CD14-positive monocyte (primary cell): ENCODE data around the gene TBXAS1. TPM values are rescaled to one million over a fixed set of nuclear protein-coding genes. Genes with fewer than 3 reads are reported as not detected.

ENCODE experiments used
- DNase-seq, 3 donors: peaks; one replicate each; pipeline ENCODE4 v3.0.0-alpha.2; 2011 to 2022
- H2AFZ ChIP-seq: 2 replicates; pipeline ENCODE4 v1.6.0; 2012; ENCODE audit warnings: mild to moderate bottlenecking, low read depth, low read length, inconsistent platforms; ENCODE audit not compliant: insufficient read depth, poor library complexity, severe bottlenecking
- H3K27ac ChIP-seq, 2 donors: 1 replicate in 1 of 2; 2 replicates in 1 of 2; pipeline ENCODE4 v1.5.1; 2012 to 2013; ENCODE audit warnings: low read length in 2 of 2, control low read depth in 1 of 2, inconsistent platforms in 1 of 2, low read depth in 1 of 2, mild to moderate bottlenecking in 1 of 2
- H3K27me3 ChIP-seq, 2 donors: one replicate each; pipeline versions ENCODE4 v1.6.0 to v1.6.1; 2011 to 2013; ENCODE audit warnings: low read length in 2 of 2; ENCODE audit not compliant: control insufficient read depth in 2 of 2, insufficient read depth in 2 of 2
- H3K36me3 ChIP-seq, 2 donors: replicated peaks in 1 of 2; 1 replicate in 1 of 2; 2 replicates in 1 of 2; pipeline versions ENCODE4 v1.5.1 to v1.6.1; 2012 to 2013; ENCODE audit warnings: low read length in 2 of 2, control low read depth in 1 of 2, inconsistent platforms in 1 of 2, mild to moderate bottlenecking in 1 of 2; ENCODE audit not compliant: insufficient read depth in 2 of 2, control insufficient read depth in 1 of 2
- H3K4me1 ChIP-seq, 2 donors: 1 replicate in 1 of 2; 2 replicates in 1 of 2; pipeline versions ENCODE4 v1.5.1 to v1.6.1; 2012 to 2013; ENCODE audit warnings: low read length in 2 of 2, control low read depth in 1 of 2, inconsistent platforms in 1 of 2, mild to moderate bottlenecking in 1 of 2, moderate library complexity in 1 of 2; ENCODE audit not compliant: insufficient read depth in 2 of 2, control insufficient read depth in 1 of 2
- H3K4me2 ChIP-seq: replicated peaks from 2 replicates; pipeline ENCODE3; 2012; ENCODE audit warnings: low read length, moderate library complexity, mild to moderate bottlenecking; ENCODE audit not compliant: poor library complexity, severe bottlenecking; ENCODE audit errors: extremely low read depth
- H3K4me3 ChIP-seq, 3 experiments: fragments of 200-600 bp in 1 of 3; sonication (generic) in 1 of 3; replicated peaks in 1 of 3; 1 replicate in 2 of 3; 2 replicates in 1 of 3; pipeline ENCODE4 v1.5.1; 2011 to 2013; ENCODE audit warnings: low read length in 3 of 3, mild to moderate bottlenecking in 3 of 3, control low read depth in 2 of 3, low read depth in 2 of 3, inconsistent platforms in 1 of 3, moderate library complexity in 1 of 3
- H3K79me2 ChIP-seq: 2 replicates; pipeline ENCODE4 v1.6.0; 2012; ENCODE audit warnings: mild to moderate bottlenecking, control low read depth, inconsistent platforms, low read length, moderate library complexity; ENCODE audit not compliant: insufficient read depth
- H3K9ac ChIP-seq: 2 replicates; pipeline ENCODE4 v1.6.0; 2017; ENCODE audit warnings: low read length, mild to moderate bottlenecking; ENCODE audit not compliant: insufficient read depth, poor library complexity, severe bottlenecking
- H3K9me3 ChIP-seq, 2 donors: replicated peaks in 1 of 2; 1 replicate in 1 of 2; 2 replicates in 1 of 2; pipeline versions ENCODE4 v1.5.1 to v1.6.1; 2012 to 2013; ENCODE audit warnings: low read length in 2 of 2, control low read depth in 1 of 2; ENCODE audit not compliant: control insufficient read depth in 1 of 2, insufficient read depth in 1 of 2
- H4K20me1 ChIP-seq: 2 replicates; pipeline ENCODE4 v1.6.0; 2012; ENCODE audit warnings: mild to moderate bottlenecking, low read length, control low read depth, moderate library complexity; ENCODE audit not compliant: insufficient read depth
- H3K27ac Mint-ChIP-seq, 7 donors: one replicate each; pipeline ENCODE4 v1.8.0; 2020; ENCODE audit warnings: mild to moderate bottlenecking in 7 of 7, mixed read lengths in 7 of 7, moderate library complexity in 6 of 7, inconsistent platforms in 2 of 7
- H3K27me3 Mint-ChIP-seq, 3 donors: one replicate each; pipeline ENCODE4 v1.8.0; 2021 to 2022; ENCODE audit warnings: low read depth in 3 of 3, mild to moderate bottlenecking in 3 of 3, mixed read lengths in 3 of 3, moderate library complexity in 3 of 3, inconsistent platforms in 1 of 3
- H3K36me3 Mint-ChIP-seq, 2 donors: one replicate each; pipeline ENCODE4 v1.8.0; 2020; ENCODE audit warnings: mixed read lengths in 2 of 2, inconsistent platforms in 1 of 2, mild to moderate bottlenecking in 1 of 2
- H3K4me1 Mint-ChIP-seq: one replicate; pipeline ENCODE4 v1.8.0; 2020; ENCODE audit warnings: mild to moderate bottlenecking, mixed read lengths
- H3K4me3 Mint-ChIP-seq, 2 donors: one replicate each; pipeline ENCODE4 v1.8.0; 2020; ENCODE audit warnings: mild to moderate bottlenecking in 2 of 2, mixed read lengths in 2 of 2, moderate library complexity in 1 of 2
- H3K9me3 Mint-ChIP-seq, 7 donors: one replicate each; pipeline ENCODE4 v1.8.0; 2020 to 2022; ENCODE audit warnings: mixed read lengths in 7 of 7, mild to moderate bottlenecking in 6 of 7, moderate library complexity in 6 of 7, inconsistent platforms in 2 of 7
- WGBS: methylation state at CpG from one replicate; pipeline ENCODE4 v1.1.5; 2013; ENCODE audit warnings: missing lambda C conversion rate; ENCODE audit not compliant: insufficient coverage; 5-methylcytosine and 5-hydroxymethylcytosine counted together
- intact Hi-C, 2 donors: fragments of 100-400 bp; cut with micrococcal nuclease; formaldehyde crosslinking; loops; one replicate each; pipeline versions ENCODE4 v1.15.0 to v1.15.1; 2023
- polyA plus RNA-seq, 3 donors: library from polyadenylated mRNA; depleted of rRNA in 1 of 3; unstranded in 2 of 3; stranded (reverse) in 1 of 3; fragments of 300-500 nt in 2 of 3; fragments of >200 nt in 1 of 3; fragmentation: Illumina TruSeq in 2 of 3; gene quantifications; 1 replicate in 2 of 3; 2 replicates in 1 of 3; pipeline ENCODE4 v1.2.3, GENCODE V29; 2012 to 2021
- TF ChIP-seq, protein P1 (sequence below): fragments of 200-600 bp; IDR thresholded peaks from one replicate; pipeline ENCODE4 v1.8.0; 2022; ENCODE audit warnings: antibody characterized with exemption, mild to moderate bottlenecking

Gene TBXAS1
- polyA plus RNA-seq, 3 donors, result 289 to 335 (median 298) TPM

DNA sequence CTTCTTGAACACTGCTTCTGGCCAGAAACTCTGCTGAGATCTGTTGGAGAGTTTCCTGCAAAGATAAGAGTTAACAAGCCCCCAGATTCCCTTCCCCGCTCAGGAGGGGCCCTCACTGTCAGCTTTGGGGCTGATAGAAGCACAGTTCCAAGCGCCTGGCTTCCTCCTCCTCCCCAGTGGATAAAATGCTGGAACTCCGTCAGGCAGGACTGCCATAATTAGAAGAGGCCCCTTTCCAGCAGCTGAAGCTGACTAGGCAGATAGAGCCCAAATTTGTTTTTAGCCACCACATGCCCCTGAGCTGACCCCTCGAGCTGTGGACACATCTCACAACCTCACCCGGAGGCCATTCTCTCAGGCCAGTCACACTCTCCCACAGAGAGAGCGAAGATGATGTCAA is 89.4 kb downstream of the TBXAS1 start:
- TF ChIP-seq, protein P1, sequence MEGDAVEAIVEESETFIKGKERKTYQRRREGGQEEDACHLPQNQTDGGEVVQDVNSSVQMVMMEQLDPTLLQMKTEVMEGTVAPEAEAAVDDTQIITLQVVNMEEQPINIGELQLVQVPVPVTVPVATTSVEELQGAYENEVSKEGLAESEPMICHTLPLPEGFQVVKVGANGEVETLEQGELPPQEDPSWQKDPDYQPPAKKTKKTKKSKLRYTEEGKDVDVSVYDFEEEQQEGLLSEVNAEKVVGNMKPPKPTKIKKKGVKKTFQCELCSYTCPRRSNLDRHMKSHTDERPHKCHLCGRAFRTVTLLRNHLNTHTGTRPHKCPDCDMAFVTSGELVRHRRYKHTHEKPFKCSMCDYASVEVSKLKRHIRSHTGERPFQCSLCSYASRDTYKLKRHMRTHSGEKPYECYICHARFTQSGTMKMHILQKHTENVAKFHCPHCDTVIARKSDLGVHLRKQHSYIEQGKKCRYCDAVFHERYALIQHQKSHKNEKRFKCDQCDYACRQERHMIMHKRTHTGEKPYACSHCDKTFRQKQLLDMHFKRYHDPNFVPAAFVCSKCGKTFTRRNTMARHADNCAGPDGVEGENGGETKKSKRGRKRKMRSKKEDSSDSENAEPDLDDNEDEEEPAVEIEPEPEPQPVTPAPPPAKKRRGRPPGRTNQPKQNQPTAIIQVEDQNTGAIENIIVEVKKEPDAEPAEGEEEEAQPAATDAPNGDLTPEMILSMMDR, result no peak
- Mint-ChIP-seq H3K9me3 (peaks cover 0 to 4% (median 0%) of the 10 kb centered on the region in 7 donors), H3K27me3 (peaks cover 0 to 2% (median 0%) of the 10 kb centered on the region in 3 donors), H3K36me3 (peaks cover 80 to 95% of the 10 kb centered on the region in 2 donors), H3K4me1 (peaks cover 29% of the 10 kb centered on the region), H3K4me3 (no peak overlapping the region), H3K27ac (peak overlapping the region in 2 of 7 donors; percentile 14 to 52)
- H3K36me3 ChIP-seq, result peaks cover 81 to 94% of the 10 kb centered on the region in 2 donors
- no peak overlapping the region for H2AFZ ChIP-seq
- peaks cover 18 to 23% of the 10 kb centered on the region in 2 donors for H3K4me1 ChIP-seq
- H3K4me2 ChIP-seq, result no peak overlapping the region
- no peaks in the 10 kb centered on the region for H3K9me3 ChIP-seq
- intact Hi-C loops, result loop anchor here in 1 of 2 donors (5.0 to 10.0 kb wide), 3 partner anchors 66 to 244 kb away; partner anchors contain the start of gene HIPK2
- H4K20me1 ChIP-seq, result peaks cover 100% of the 10 kb centered on the region
- no peak overlapping the region for H3K27ac ChIP-seq
- H3K4me3 ChIP-seq, result no peak overlapping the region
- 100% methylated on average over 3 of the region's 6 CpGs for WGBS
- H3K79me2 ChIP-seq, result no peaks in the 10 kb centered on the region
- DNase-seq, result no peak
- H3K27me3 ChIP-seq, result no peaks in the 10 kb centered on the region
- H3K9ac ChIP-seq, result no peak overlapping the region

DNA sequence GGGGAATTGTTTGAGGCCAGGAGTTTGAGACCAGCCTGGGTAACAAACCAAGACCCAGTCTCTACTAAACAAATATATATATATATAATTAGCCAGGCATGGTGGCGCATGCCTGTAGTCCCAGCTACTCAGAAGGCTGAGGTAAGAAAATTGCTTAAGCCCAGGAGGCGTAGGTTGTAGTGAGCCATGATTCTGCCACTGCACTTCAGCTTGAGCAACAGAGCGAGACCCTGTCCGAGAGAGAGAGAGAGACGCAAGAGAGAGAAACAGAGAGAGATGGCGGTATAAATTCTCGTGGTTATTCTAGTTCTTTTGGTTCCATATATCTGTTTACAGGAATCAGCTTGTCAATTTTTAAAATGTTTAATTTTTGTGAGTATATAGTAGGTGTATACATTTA is 94.0 kb downstream of the TBXAS1 start:
- Histone ChIP-seq H3K79me2 (peaks cover 19% of the 10 kb centered on the region), H3K27ac (no peak overlapping the region), H4K20me1 (peaks cover 100% of the 10 kb centered on the region), H3K9ac (no peak overlapping the region), H3K4me1 (peaks cover 0 to 11% of the 10 kb centered on the region in 2 donors), H3K9me3 (no peaks in the 10 kb centered on the region), H3K27me3 (no peaks in the 10 kb centered on the region), H2AFZ (no peak overlapping the region), H3K36me3 (peaks cover 36 to 69% of the 10 kb centered on the region in 2 donors), H3K4me2 (no peak overlapping the region), H3K4me3 (no peak overlapping the region)
- TF ChIP-seq, protein P1, result no peak
- Mint-ChIP-seq H3K27ac (no peak overlapping the region), H3K27me3 (no peaks in the 10 kb centered on the region), H3K9me3 (peaks cover 0 to 3% (median 0%) of the 10 kb centered on the region in 7 donors), H3K4me3 (no peak overlapping the region), H3K36me3 (peaks cover 63 to 76% of the 10 kb centered on the region in 2 donors), H3K4me1 (peaks cover 19% of the 10 kb centered on the region)
- DNase-seq, result no peak
- intact Hi-C loops, result no loop called here
- 100% methylated on average over 2 of the region's 7 CpGs for WGBS
